ENCODE data around the gene VCAN. TPM values are rescaled to one million over a fixed set of nuclear protein-coding genes. Genes with fewer than 3 reads are reported as not detected.

The VCAN gene
- total RNA-seq, 1 donor from 2014 or later, result 2.3 TPM

Other genes starting within 250 kb of the VCAN start
- not detected for gene HAPLN1, start 249.1 kb downstream of the VCAN start, total RNA-seq

All from left lobe of liver (tissue), 1 donor.